GM12892 (cell line): Measurements from ENCODE around the gene OR52H1.

ENCODE experiments used
- DNase-seq: peaks from one replicate; pipeline ENCODE4 v3.0.0; 2011; ENCODE audit not compliant: insufficient read length
- FAIRE-seq: peaks from 2 replicates; lab custom pipeline; 2011; peaks lifted over from hg19 to GRCh38; lab: Jason Lieb, UNC
- POLR2A ChIP-seq: IDR thresholded peaks from 2 replicates; pipeline ENCODE4 v1.6.1; 2011; ENCODE audit warnings: low read depth, low read length, control low read depth
- POLR2AphosphoS5 ChIP-seq: IDR thresholded peaks from 2 replicates; pipeline ENCODE4 v1.6.1; 2011; ENCODE audit warnings: low read depth, low read length, control low read depth
- TAF1 ChIP-seq: IDR thresholded peaks from 2 replicates; pipeline ENCODE4 v1.6.1; 2011; ENCODE audit warnings: low read depth, mild to moderate bottlenecking, control low read depth, low read length, borderline replicate concordance

OR52H1 gene

GRCh38 chr11:5528495-5528894 lies 19.8 kb downstream of the OR52H1 start:
- no peak for DNase-seq
- no peak for FAIRE-seq
- no peak for TF ChIP-seq TAF1

DNA sequence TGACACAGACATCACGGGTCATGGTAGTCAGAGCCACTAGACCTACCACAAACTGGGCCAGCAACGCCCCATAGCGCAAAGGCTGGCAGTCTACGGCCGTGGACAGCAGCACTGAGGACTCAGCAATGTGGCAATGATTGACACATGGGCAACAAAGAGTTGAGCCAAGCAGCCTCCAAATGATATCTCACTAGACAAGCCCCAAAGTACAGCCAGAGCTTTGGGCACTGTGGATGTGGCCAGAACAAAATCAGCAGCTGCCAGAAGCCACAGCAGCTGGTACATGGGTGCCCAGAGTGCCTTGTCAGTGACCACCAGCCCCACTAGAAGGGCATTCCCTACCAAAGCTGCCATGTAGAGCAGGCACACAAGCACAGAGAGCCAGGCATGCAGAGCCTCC lies 20.6 kb downstream of the OR52H1 start:
- TF ChIP-seq TAF1 (no peak), POLR2AphosphoS5 (no peak), POLR2A (no peak)
- DNase-seq: no peak
- FAIRE-seq: no peak

DNA sequence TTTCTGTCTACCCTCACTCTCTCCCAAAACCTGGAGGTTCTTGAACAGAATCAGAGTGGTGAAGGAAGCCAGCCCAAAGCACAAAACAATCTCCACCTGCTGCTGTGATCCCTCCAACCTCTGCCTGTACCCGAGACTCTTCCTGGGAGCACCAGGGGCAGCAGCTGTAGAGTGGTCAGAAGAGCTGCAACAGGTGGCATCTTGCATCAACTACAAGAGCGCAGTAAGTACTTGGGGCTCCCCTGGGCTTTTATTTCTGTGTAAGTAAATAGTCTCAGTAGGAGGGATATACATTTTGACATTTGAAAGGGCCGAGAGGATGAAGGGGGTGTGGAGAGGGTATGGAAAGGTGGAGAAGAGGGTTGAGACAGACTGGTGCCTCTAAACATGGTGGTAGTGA lies 23.6 kb downstream of the OR52H1 start:
- FAIRE-seq (no peak), DNase-seq (no peak)
- TF ChIP-seq POLR2AphosphoS5: no peak
- TF ChIP-seq POLR2A: no peak
- no peak for TF ChIP-seq TAF1

DNA sequence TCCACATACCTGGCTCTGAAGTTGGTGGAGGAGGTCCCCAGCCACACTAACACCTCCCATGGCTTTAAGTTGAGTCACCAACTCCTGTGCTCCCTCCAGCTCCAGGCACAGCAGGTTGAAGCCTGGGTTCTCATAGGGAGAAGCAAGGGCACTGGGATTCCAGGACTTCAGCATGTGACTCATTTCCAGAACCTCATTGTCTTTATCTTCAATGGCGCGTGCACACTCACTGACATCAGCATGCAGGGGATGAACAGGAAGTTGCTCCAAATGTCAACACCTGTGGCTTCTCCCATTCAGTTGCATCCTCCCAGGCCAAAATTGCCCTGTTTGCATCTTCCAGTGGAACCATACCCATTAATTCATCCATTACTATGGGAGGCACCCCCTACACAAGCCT lies 26.0 kb downstream of the OR52H1 start:
- no peak for FAIRE-seq
- no peak for DNase-seq
- TF ChIP-seq POLR2A (no peak), POLR2AphosphoS5 (no peak), TAF1 (no peak)

DNA sequence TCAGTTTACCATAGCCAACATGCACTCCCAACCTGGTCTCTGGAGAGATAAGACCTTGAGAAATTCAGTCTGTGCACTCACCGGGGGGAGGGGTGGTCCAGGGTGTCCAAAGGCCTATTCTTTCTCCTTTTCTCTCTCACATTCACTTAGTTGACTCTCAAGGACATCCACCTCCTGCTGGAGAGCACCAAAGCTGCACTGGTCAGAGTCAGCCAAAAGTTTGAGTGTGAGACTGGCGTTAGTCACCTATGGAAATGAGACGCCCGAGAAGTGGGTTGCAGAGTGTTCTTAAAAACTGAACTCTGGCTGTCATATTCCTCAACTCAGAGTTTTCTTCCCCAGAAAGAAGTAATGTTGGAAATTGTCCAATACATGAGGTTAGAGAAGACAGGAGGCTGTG lies 26.8 kb downstream of the OR52H1 start:
- no peak for DNase-seq
- no peak for FAIRE-seq
- TF ChIP-seq POLR2A (no peak), POLR2AphosphoS5 (no peak), TAF1 (no peak)

- TF ChIP-seq TAF1 (no peak), POLR2AphosphoS5 (no peak), POLR2A (no peak)
- DNase-seq (no peak), FAIRE-seq (no peak)
These were observed 31.7 kb downstream of the OR52H1 start, which contains the start of gene UBQLNL for GRCh38 chr11:5516599-5516998. TSS of gene UBQLNL (minus strand) at chr11:5516699. CDS start at chr11:5516441, 258 bp downstream.

DNA sequence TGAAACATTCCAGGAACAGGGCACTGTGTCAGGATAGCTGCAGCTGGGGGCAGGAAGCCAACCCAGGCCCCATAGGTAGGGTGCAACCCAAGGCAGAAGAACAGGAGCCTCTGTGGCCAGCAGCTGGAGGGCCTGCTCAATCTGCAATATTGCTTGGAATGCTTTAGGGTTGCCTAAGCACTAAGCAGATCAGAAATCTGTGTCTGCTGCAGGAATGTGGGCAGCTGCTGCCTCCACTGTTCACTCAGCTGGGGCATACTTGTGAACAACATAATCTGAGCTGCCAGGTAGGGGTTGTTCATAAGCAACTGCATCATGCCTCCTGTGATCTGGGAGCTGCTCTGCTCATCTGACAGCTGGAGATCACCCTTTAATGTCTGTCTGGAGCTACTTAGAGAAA lies 33.5 kb downstream of the OR52H1 start:
- no peak for TF ChIP-seq POLR2AphosphoS5
- DNase-seq (no peak), FAIRE-seq (no peak)

DNA sequence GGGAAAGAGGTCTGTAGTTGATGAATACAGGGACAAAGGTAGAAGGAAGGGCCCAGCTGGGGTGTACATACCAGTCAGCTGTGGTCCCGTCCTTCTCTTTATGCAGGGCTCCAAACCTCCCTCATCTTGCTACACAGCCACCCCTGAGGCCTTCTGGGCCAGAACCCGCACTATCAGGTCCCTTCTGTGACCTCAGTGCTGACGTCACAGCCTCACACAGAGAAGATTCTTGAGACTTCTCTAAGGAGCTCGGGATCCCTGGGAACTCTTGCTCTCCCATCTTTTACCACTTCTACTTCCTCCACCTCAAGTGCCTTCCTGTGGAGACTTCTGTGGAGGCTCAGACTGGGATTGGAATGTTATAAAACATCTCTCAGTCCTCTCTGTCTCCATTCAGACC lies 38.5 kb downstream of the OR52H1 start, which contains the start of gene UBQLN3:
Gene UBQLN3 (minus strand): TSS at position 155 of the 400 bp plus-strand sequence. CDS start 399 bp downstream, outside the sequence.
- no peak for DNase-seq
- no peak for FAIRE-seq
- TF ChIP-seq TAF1 (no peak), POLR2A (no peak), POLR2AphosphoS5 (no peak)

DNA sequence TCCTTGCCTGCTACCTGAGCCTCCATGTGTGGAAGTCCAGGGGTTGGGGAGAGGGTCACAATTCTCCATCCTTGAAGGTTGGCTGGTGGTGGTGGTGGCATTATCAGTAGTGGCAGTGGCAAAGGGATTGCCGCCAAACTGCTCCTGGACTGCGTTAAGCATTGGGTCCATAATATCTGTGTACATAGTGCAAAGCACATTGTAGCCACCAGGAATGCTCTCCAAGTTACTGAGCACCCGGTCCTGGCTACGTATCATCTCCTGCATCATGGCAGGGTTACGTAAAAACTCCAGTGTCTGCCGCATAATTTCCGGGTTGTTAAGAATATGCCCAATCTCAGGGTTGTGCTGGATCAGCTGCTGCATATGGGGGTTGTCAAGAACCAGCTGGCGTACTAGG lies 39.7 kb downstream of the OR52H1 start:
- no peak for FAIRE-seq
- TF ChIP-seq POLR2AphosphoS5 (no peak), TAF1 (no peak), POLR2A (no peak)

DNA sequence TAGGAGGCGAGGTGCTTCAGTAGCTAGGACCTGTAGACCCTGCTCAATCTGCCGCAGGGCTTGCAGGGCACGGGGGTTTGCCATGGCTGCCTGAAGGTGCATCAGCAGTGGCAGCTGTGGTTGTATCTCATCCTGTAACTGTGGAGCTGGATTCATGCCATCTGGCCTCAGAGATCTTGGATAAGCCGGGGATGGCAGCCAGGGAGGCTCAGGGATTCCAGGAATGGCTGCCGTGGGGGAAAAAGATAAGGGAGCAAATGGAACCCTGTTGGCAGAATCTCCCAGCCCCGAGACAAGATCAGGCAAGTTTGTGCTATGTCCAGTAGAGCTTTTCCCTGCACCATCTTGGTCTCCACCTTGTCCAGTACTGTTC lies 40.4 kb downstream of the OR52H1 start:
- TF ChIP-seq TAF1: no peak
- no peak for TF ChIP-seq POLR2AphosphoS5
- no peak for TF ChIP-seq POLR2A
- FAIRE-seq (no peak), DNase-seq (no peak)

More for the DNA sequence above, 39.7 kb downstream of the OR52H1 start:
- DNase-seq: no peak

DNA sequence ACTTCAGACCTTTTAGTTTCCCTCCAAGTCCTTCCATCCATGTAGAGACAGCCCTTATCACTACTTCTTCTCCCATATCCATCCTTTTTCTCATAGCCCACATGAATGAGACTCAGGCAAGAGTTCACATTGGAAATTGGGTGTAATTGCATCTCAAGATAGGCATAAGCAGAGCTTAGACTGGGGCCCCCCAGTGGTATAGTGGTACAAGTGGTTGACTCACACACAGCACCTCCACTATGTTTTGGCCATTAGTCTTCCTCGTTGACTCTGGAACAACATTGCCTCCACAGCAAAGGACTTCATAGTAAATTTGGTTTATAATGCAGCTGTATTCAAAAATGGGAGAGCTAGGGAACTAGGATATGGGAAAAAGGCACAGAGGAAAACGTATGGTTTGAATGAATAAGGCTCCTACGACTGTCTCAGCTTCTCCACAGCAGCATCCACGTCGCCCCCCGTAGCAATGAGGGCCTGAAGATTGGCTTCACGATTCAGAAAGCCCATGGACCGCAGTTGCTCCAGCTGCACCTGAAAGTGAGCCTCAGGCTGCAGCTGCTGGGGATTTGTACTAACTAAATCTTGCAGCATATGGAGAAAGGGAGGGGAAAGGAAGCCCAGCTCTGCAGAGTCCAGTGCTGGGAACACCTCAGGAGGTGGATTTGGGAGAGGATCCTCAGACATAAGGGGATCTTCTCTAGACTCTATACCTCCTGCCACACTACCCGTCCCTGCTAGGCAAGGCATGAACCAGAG lies 41.0 kb downstream of the OR52H1 start:
- TF ChIP-seq POLR2AphosphoS5 (no peak), TAF1 (no peak), POLR2A (no peak)
- FAIRE-seq: no peak
- DNase-seq: no peak

DNA sequence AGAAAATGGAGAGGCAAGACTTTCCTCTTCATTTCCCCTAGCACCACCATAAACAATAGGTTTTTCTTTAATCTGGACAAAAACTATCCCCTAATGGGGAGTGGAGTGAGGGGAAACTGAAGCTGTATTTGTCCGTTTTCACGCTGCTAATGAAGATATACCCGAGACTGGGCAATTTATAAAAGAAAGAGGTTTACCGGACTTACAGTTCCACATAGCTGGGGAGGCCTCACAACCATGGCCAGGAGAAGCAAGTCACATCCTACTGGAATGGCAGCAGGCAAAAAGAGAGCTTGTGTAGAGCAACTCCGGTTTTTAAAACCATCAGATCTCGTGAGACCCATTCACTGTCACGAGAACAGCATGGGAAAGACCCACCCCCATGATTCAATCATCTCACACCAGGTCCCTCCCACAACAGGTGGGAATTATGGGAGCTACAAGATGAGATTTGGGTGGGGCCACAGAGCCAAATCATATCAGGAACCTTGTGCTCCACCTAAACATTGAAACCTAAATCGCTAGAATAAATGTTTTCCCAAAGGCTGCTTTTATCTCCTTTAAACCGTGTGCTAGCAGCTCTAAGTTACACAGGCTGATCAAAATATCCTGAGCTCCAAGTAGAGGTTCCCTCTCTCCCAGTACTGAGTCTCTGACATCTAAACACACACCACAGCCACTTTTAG lies 42.8 kb downstream of the OR52H1 start:
- DNase-seq (no peak), FAIRE-seq (no peak)
- TF ChIP-seq POLR2AphosphoS5 (no peak), TAF1 (no peak), POLR2A (no peak)
